HepG2 (cell line): ENCODE results near the gene CNGA3. TPM values are rescaled to one million over a fixed set of nuclear protein-coding genes. Genes with fewer than 3 reads are reported as not detected.

Source experiments
- ATAC-seq: fragments of 200-7000 bp; cut with Tn5 transposase; 3 replicates; pipeline ENCODE4 v1.9.1; 2020; ENCODE audit warnings: mild to moderate bottlenecking, moderate library complexity
- BruUV-seq: library from RNA; stranded (reverse); fragments of 400-500 nt; replicated peaks from 2 replicates; lab custom pipeline; 2021; lab: Mats Ljungman, UMichigan
- CTCF ChIA-PET: fragments of 300-600 bp; formaldehyde crosslinking; extraction: SDS; loops from one replicate; lab custom pipeline; 2021; ENCODE audit warnings: low total read pairs, inconsistent platforms, low intra/inter-chr PET ratio; lab: Yijun Ruan, JAX
- POLR2A ChIA-PET: fragments of 350-600 bp; sonication (Branson Sonifier 250); formaldehyde crosslinking; loops from one replicate; lab custom pipeline; 2020; ENCODE audit warnings: antibody characterized with exemption, inconsistent platforms; lab: Yijun Ruan, JAX
- DNase-seq: peaks from one replicate; pipeline ENCODE4 v3.0.0-alpha.2; 2015; ENCODE audit warnings: low spot score
- FAIRE-seq: peaks from 3 replicates; lab custom pipeline; 2011; peaks lifted over from hg19 to GRCh38; lab: Jason Lieb, UNC
- H2AFZ ChIP-seq: one replicate; pipeline ENCODE4 v1.6.1; 2011; ENCODE audit warnings: low read length, inconsistent platforms
- H3K27ac ChIP-seq: fragments of 300-600 bp; 3 replicates; pipeline ENCODE4 v1.8.0; 2011; ENCODE audit warnings: mixed run types, mild to moderate bottlenecking, mixed read lengths, low read length, inconsistent platforms; ENCODE audit not compliant: insufficient read depth; ENCODE audit errors: extremely low read length
- H3K27me3 ChIP-seq, 2 experiments: fragments of 200-600 bp in 1 of 2; 2 replicates in 1 of 2; 3 replicates in 1 of 2; pipeline versions ENCODE4 v1.6.0 to v1.8.0; 2011; ENCODE audit warnings: low read length in 2 of 2, mild to moderate bottlenecking in 2 of 2, moderate library complexity in 2 of 2, inconsistent platforms in 1 of 2; ENCODE audit not compliant: insufficient read depth in 2 of 2, control insufficient read depth in 1 of 2
- H3K36me3 ChIP-seq, 2 experiments: fragments of 200-600 bp in 1 of 2; replicated peaks in 1 of 2; 2 replicates in 1 of 2; 3 replicates in 1 of 2; pipeline versions ENCODE4 v1.5.1 to v1.8.0; 2011; ENCODE audit warnings: low read length in 2 of 2, inconsistent platforms in 1 of 2; ENCODE audit not compliant: insufficient read depth in 2 of 2, control insufficient read depth in 1 of 2
- H3K4me1 ChIP-seq: 2 replicates; pipeline ENCODE4 v1.5.1; 2012; ENCODE audit warnings: low read length, inconsistent platforms; ENCODE audit not compliant: insufficient read depth
- H3K4me2 ChIP-seq: 2 replicates; pipeline ENCODE4 v1.6.0; 2011; ENCODE audit warnings: low read depth, low read length, inconsistent platforms
- H3K4me3 ChIP-seq, 3 experiments: fragments of 200-600 bp in 1 of 3; sonication (generic), shearing (Covaris generic) in 1 of 3; replicated peaks in 1 of 3; 2 replicates each; pipeline ENCODE4 v1.5.1; 2011 to 2016; ENCODE audit warnings: low read length in 3 of 3, inconsistent platforms in 2 of 3, low read depth in 2 of 3, mild to moderate bottlenecking in 2 of 3, control low read depth in 1 of 3, mixed read lengths in 1 of 3; ENCODE audit not compliant: insufficient read depth in 1 of 3
- H3K79me2 ChIP-seq: one replicate; pipeline ENCODE4 v1.6.1; 2011; ENCODE audit warnings: low read length, inconsistent platforms; ENCODE audit not compliant: insufficient read depth
- H3K9ac ChIP-seq: 2 replicates; pipeline ENCODE4 v1.6.0; 2011; ENCODE audit warnings: mild to moderate bottlenecking, low read depth, low read length, inconsistent platforms; ENCODE audit not compliant: insufficient read depth
- H3K9me3 ChIP-seq: 2 replicates; pipeline ENCODE4 v1.5.1; 2012; ENCODE audit warnings: mild to moderate bottlenecking, low read length
- H4K20me1 ChIP-seq: 2 replicates; pipeline ENCODE4 v1.6.0; 2011; ENCODE audit warnings: inconsistent platforms, mild to moderate bottlenecking, low read length, moderate library complexity; ENCODE audit not compliant: insufficient read depth
- CBX2 ChIP-seq, 2 experiments: fragments of 200-600 bp in 1 of 2; sonication (generic); formaldehyde crosslinking in 1 of 2; IDR thresholded peaks; 2 replicates each; pipeline versions ENCODE4 v1.7.0 to v1.8.1; 2018 to 2022; ENCODE audit warnings: low read depth in 2 of 2, low read length in 1 of 2, mild to moderate bottlenecking in 1 of 2, missing genetic modification reagents in 1 of 2
- CENPX ChIP-seq: sonication (generic); formaldehyde crosslinking; IDR thresholded peaks from 2 replicates; pipeline ENCODE4 v1.9.0; 2021; ENCODE audit warnings: mild to moderate bottlenecking, missing genetic modification reagents, moderate library complexity
- HMGXB3 ChIP-seq: sonication (generic); formaldehyde crosslinking; IDR thresholded peaks from 2 replicates; pipeline ENCODE4 v1.4.0; 2020; ENCODE audit warnings: missing genetic modification reagents, borderline replicate concordance
- HNF4A ChIP-seq: sonication (generic); formaldehyde crosslinking; IDR thresholded peaks from 2 replicates; pipeline ENCODE4 v1.4.0; 2020; ENCODE audit warnings: missing genetic modification reagents
- PAWR ChIP-seq: sonication (generic); formaldehyde crosslinking; IDR thresholded peaks from 2 replicates; pipeline ENCODE4 v1.4.0; 2020; ENCODE audit warnings: missing genetic modification reagents, mild to moderate bottlenecking, borderline replicate concordance
- PHF21A ChIP-seq: sonication (generic); formaldehyde crosslinking; IDR thresholded peaks from 2 replicates; pipeline ENCODE4 v1.5.0; 2020; ENCODE audit warnings: mild to moderate bottlenecking, missing genetic modification reagents
- SAFB2 ChIP-seq: sonication (generic); formaldehyde crosslinking; IDR thresholded peaks from 2 replicates; pipeline ENCODE4 v1.5.1; 2020; ENCODE audit warnings: missing genetic modification reagents, low read depth, mild to moderate bottlenecking, borderline replicate concordance
- ZNF317 ChIP-seq: sonication (generic); formaldehyde crosslinking; IDR thresholded peaks from 2 replicates; pipeline ENCODE4 v1.5.0; 2020; ENCODE audit warnings: mild to moderate bottlenecking, missing genetic modification reagents
- ZSCAN20 ChIP-seq: sonication (generic); formaldehyde crosslinking; IDR thresholded peaks from 2 replicates; pipeline ENCODE4 v1.4.0; 2020; ENCODE audit warnings: missing genetic modification reagents, mild to moderate bottlenecking, borderline replicate concordance
- WGBS: methylation state at CpG from one replicate; pipeline ENCODE4 v1.1.6; 2017; ENCODE audit warnings: low lambda C conversion rate; 5-methylcytosine and 5-hydroxymethylcytosine counted together
- in situ Hi-C: cut with HindIII; loops from 2 replicates; pipeline ENCODE4 v1.10.0; 2017; ENCODE audit warnings: low pct_unique_long_range_greater_than_20kb; ENCODE audit not compliant: extremely low pct_ligation_motif_present
- intact Hi-C: fragments of 100-400 bp; cut with micrococcal nuclease; formaldehyde crosslinking; loops from one replicate; pipeline ENCODE4 v1.10.0; 2022; ENCODE audit not compliant: unreplicated experiment
- polyA plus RNA-seq, 8 experiments: library from polyadenylated mRNA; depleted of rRNA in 3 of 8; stranded (reverse) in 7 of 8; unstranded in 1 of 8; fragments of >200 nt; fragmentation: Illumina TruSeq in 4 of 8; extraction: Trizol in 4 of 8; gene quantifications; 2 replicates each; pipeline versions ENCODE4 v1.2.1 to v1.2.3, GENCODE V29; 2011 to 2016; ENCODE audit warnings: low read depth in 4 of 8, missing spikeins in 1 of 8, mixed read lengths in 1 of 8; ENCODE audit not compliant: insufficient read depth in 1 of 8
- total RNA-seq, 5 experiments: library from RNA; depleted of rRNA; stranded (reverse); fragments of >200 nt; fragmentation: Illumina TruSeq; extraction: Trizol; gene quantifications; 2 replicates each; pipeline ENCODE4 v1.2.3, GENCODE V29; 2016; ENCODE audit warnings: low read depth in 1 of 5

The CNGA3 gene
- total and polyA plus RNA-seq, 2 of the 13 experiments (the other 11 are each of a cell fraction or from before 2014, with no cell fraction given), result not detected

- 10% methylated on average over 2 of the region's 2 CpGs for WGBS
- ATAC-seq (no peak), FAIRE-seq (no peak), DNase-seq (no peak)
- CTCF ChIA-PET, result no interaction called here
- Histone ChIP-seq H3K27me3 (peaks cover 0 to 26% of the 10 kb centered on the region in 2 experiments; a peak in 4 of 5 replicates), H3K27ac (no peak overlapping the region), H4K20me1 (no peaks in the 10 kb centered on the region), H3K36me3 (no peaks in the 10 kb centered on the region), H3K79me2 (no peaks in the 10 kb centered on the region), H2AFZ (no peak overlapping the region), H3K4me2 (no peak overlapping the region), H3K4me1 (no peaks in the 10 kb centered on the region), H3K9ac (no peak overlapping the region), H3K9me3 (peaks cover 5% of the 10 kb centered on the region; the same call in 1 of the 2 replicates), H3K4me3 (no peak overlapping the region)
- intact Hi-C loops, result no loop called here
- in situ Hi-C loops, result no loop called here
- TF ChIP-seq HNF4A (no peak), PAWR (CRISPR knock-in tag) (no peak), HMGXB3 (CRISPR knock-in tag) (no peak), SAFB2 (CRISPR knock-in tag) (no peak), ZNF317 (no peak), CBX2 (IDR thresholded peaks at IDR 0.05; ENCODE audit: low read depth, low read length) (no peak), CBX2 (CRISPR knock-in tag; IDR thresholded peaks at IDR 0.05; ENCODE audit: low read depth) (no peak), ZSCAN20 (no peak), PHF21A (CRISPR knock-in tag) (no peak), CENPX (CRISPR knock-in tag) (no peak)
- POLR2A ChIA-PET, result no interaction called here
- no TSS peak for BruUV-seq
Measured at GRCh38 chr2:98333922-98334321, 12.3 kb upstream of the CNGA3 start.
